Esophagus muscularis mucosa (tissue), 4 donors: ENCODE data around the gene SETD1A.
A peak's percentile ranks its signal among the peaks of the same experiment; 100 is the strongest.

Experiments used
- CTCF ChIP-seq, 3 experiments: fragments of 200-600 bp in 2 of 3; fragments of 450-650 bp in 1 of 3; sonication (generic) in 2 of 3; IDR thresholded peaks; one replicate each; pipeline ENCODE4 v1.5.1; 2017 to 2019; ENCODE audit warnings: antibody characterized with exemption in 3 of 3, mild to moderate bottlenecking in 2 of 3, moderate library complexity in 1 of 3
- EP300 ChIP-seq: sonication (generic); formaldehyde crosslinking; IDR thresholded peaks from one replicate; pipeline ENCODE4 v1.6.1; 2017; ENCODE audit warnings: antibody characterized with exemption
- POLR2A ChIP-seq: fragments of 450-650 bp; IDR thresholded peaks from one replicate; pipeline ENCODE4 v1.6.1; 2017; ENCODE audit warnings: antibody characterized with exemption, moderate library complexity, mild to moderate bottlenecking, low read depth
- POLR2AphosphoS5 ChIP-seq, 2 donors: sonication (generic); formaldehyde crosslinking; IDR thresholded peaks; one replicate each; pipeline ENCODE4 v1.6.1; 2017; ENCODE audit warnings: antibody characterized with exemption in 2 of 2

- TF ChIP-seq CTCF (IDR thresholded peaks at IDR 0.05) (peak in 2 of 3 experiments; percentile 44 to 60), POLR2A (no peak), EP300 (no peak), POLR2AphosphoS5 (IDR thresholded peaks at IDR 0.05) (no peak)
These were observed 22.6 kb upstream of the SETD1A start for GRCh38 chr16:30934827-30935557.
